DND-41 (cell line): ENCODE results near the gene RUNX1.

ENCODE experiments used
- ATAC-seq: fragments of 200-7000 bp; cut with Tn5 transposase; 3 replicates; pipeline ENCODE4 v1.9.1; 2021; ENCODE audit warnings: low read depth; ENCODE audit not compliant: insufficient read depth
- DNase-seq: peaks from one replicate; pipeline ENCODE4 v3.0.0-alpha.2; 2020
- H2AFZ ChIP-seq: 2 replicates; pipeline ENCODE4 v1.6.0; 2012; ENCODE audit warnings: low read depth, low read length
- H3K27ac ChIP-seq: 2 replicates; pipeline ENCODE4 v1.5.1; 2012; ENCODE audit warnings: low read length, inconsistent platforms
- H3K27me3 ChIP-seq: fragments of 200-600 bp; sonication (generic); 2 replicates; pipeline ENCODE4 v1.6.0; 2012; ENCODE audit warnings: low read length, mild to moderate bottlenecking, inconsistent platforms; ENCODE audit not compliant: insufficient read depth, poor library complexity
- H3K36me3 ChIP-seq: 2 replicates; pipeline ENCODE4 v1.5.1; 2012; ENCODE audit warnings: low read length, inconsistent platforms; ENCODE audit not compliant: insufficient read depth
- H3K4me1 ChIP-seq: 2 replicates; pipeline ENCODE4 v1.5.1; 2012; ENCODE audit warnings: mild to moderate bottlenecking, low read length; ENCODE audit not compliant: insufficient read depth
- H3K4me2 ChIP-seq: 2 replicates; pipeline ENCODE4 v1.6.0; 2012; ENCODE audit warnings: mild to moderate bottlenecking, moderate library complexity, low read length, inconsistent platforms; ENCODE audit not compliant: insufficient read depth
- H3K4me3 ChIP-seq, 2 experiments: fragments of 200-600 bp in 1 of 2; shearing (Covaris generic) in 1 of 2; 2 replicates each; pipeline ENCODE4 v1.5.1; 2012 to 2016; ENCODE audit warnings: inconsistent platforms in 2 of 2, low read length in 2 of 2, mild to moderate bottlenecking in 2 of 2, low read depth in 1 of 2, moderate library complexity in 1 of 2
- H3K79me2 ChIP-seq: 2 replicates; pipeline ENCODE4 v1.6.0; 2012; ENCODE audit warnings: low read length, inconsistent platforms; ENCODE audit not compliant: insufficient read depth
- H3K9ac ChIP-seq: 2 replicates; pipeline ENCODE4 v1.6.0; 2012; ENCODE audit warnings: low read depth, mild to moderate bottlenecking, inconsistent platforms, low read length, moderate library complexity
- H3K9me3 ChIP-seq: 2 replicates; pipeline ENCODE4 v1.5.1; 2012; ENCODE audit warnings: low read length, moderate library complexity, mild to moderate bottlenecking, inconsistent platforms; ENCODE audit not compliant: insufficient read depth, severe bottlenecking
- H4K20me1 ChIP-seq: 2 replicates; pipeline ENCODE4 v1.6.0; 2012; ENCODE audit warnings: low read length; ENCODE audit not compliant: insufficient read depth
- CTCF ChIP-seq: IDR thresholded peaks from 2 replicates; pipeline ENCODE4 v1.5.1; 2012; ENCODE audit warnings: borderline replicate concordance, low read length, moderate library complexity, mild to moderate bottlenecking; ENCODE audit not compliant: poor library complexity, severe bottlenecking; ENCODE audit errors: extremely low read depth
- EZH2 ChIP-seq: IDR thresholded peaks from 3 replicates; pipeline ENCODE4 v1.6.1; 2012; ENCODE audit warnings: borderline replicate concordance, low read depth, mild to moderate bottlenecking, moderate library complexity, low read length, inconsistent platforms; ENCODE audit not compliant: severe bottlenecking

RUNX1 gene

GRCh38 chr21:34813266-34813894 is 235.7 kb downstream of the RUNX1 start:
- Histone ChIP-seq H3K27ac (no peak overlapping the region), H3K4me1 (no peaks in the 10 kb centered on the region)
- ATAC-seq = no peak

DNA sequence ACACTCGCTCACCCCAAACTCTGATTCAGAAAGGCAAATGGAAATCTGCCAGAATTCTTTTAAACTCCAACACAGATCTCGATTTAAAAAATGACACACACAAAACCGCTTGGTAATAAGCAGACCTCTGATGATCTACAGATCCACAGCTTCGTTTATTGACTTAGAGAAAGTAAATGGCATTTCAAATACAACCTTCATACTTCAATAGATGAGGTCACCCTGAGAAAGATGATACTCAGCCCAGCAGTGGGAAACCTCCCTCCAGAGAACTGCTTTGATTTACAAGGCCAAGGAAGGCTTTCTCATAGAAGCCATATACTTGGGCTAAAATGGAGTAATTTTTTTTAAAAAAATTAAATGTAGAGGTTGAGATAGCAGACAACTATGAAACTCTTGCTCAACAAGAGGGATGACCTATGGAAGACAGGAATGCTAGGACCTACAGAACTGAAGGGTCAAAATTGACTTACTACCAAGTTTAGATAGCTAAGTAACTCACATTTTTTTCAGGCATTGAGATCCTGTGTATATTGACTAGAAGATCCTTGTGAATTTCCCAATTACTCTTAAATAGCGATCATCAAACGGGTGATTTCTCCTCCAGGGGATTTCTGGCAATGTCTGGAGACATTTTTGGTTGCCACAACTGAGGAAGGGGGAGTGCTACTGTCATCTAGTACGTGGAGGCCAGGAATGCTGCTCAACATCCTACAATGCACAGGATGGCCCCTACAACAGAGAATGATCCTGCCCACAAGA is 236.4 kb downstream of the RUNX1 start:
- no peak overlapping the region for H3K9ac ChIP-seq
- no peak overlapping the region for H3K4me2 ChIP-seq
- peaks cover 100% of the 10 kb centered on the region for H3K36me3 ChIP-seq
- TF ChIP-seq EZH2 = no peak
- TF ChIP-seq CTCF = no peak
- ATAC-seq = no peak
- H3K9me3 ChIP-seq = no peaks in the 10 kb centered on the region
- H3K27me3 ChIP-seq = no peaks in the 10 kb centered on the region
- peaks cover 71% of the 10 kb centered on the region for H3K79me2 ChIP-seq
- no peak overlapping the region for H3K27ac ChIP-seq
- peaks cover 56% of the 10 kb centered on the region for H4K20me1 ChIP-seq
- no peak overlapping the region for H3K4me3 ChIP-seq
- H3K4me1 ChIP-seq = no peaks in the 10 kb centered on the region
- DNase-seq = no peak
- H2AFZ ChIP-seq = no peak overlapping the region

More at GRCh38 chr21:34813266-34813894, 235.7 kb downstream of the RUNX1 start:
- H2AFZ ChIP-seq = no peak overlapping the region
- TF ChIP-seq EZH2 (no peak), CTCF (no peak)
- no peak for DNase-seq
- no peak overlapping the region for H3K4me2 ChIP-seq
- H3K27me3 ChIP-seq = no peaks in the 10 kb centered on the region
- peaks cover 67% of the 10 kb centered on the region for H3K79me2 ChIP-seq
- H3K9ac ChIP-seq = no peak overlapping the region
- no peaks in the 10 kb centered on the region for H3K9me3 ChIP-seq
- H3K4me3 ChIP-seq = no peak overlapping the region
- peaks cover 100% of the 10 kb centered on the region for H3K36me3 ChIP-seq
- H4K20me1 ChIP-seq = peaks cover 56% of the 10 kb centered on the region

- Histone ChIP-seq H3K79me2 (peaks cover 72% of the 10 kb centered on the region), H3K36me3 (peaks cover 98% of the 10 kb centered on the region)
Measured at GRCh38 chr21:34811368-34811767, 237.7 kb downstream of the RUNX1 start.

More at GRCh38 chr21:34811368-34811767, 237.7 kb downstream of the RUNX1 start:
- DNase-seq (no peak), ATAC-seq (no peak)
- Histone ChIP-seq H3K9me3 (no peaks in the 10 kb centered on the region), H2AFZ (no peak overlapping the region), H3K4me1 (no peaks in the 10 kb centered on the region), H3K4me3 (no peak overlapping the region), H4K20me1 (peaks cover 46% of the 10 kb centered on the region), H3K27ac (no peak overlapping the region), H3K4me2 (no peak overlapping the region), H3K9ac (no peak overlapping the region), H3K27me3 (no peaks in the 10 kb centered on the region)
- no peak for TF ChIP-seq CTCF
- TF ChIP-seq EZH2 = no peak
